Neuronal stem cell (in vitro differentiated cells): Measurements from ENCODE around the gene RCAN1.

Source experiments
- DNase-seq: peaks from one replicate; pipeline ENCODE4 v3.0.0-alpha.2; 2013; ENCODE audit warnings: low spot score
- H2AFZ ChIP-seq: one replicate; pipeline ENCODE4 v1.6.1; 2013; ENCODE audit warnings: mild to moderate bottlenecking, low read length, inconsistent platforms
- H2AK5ac ChIP-seq: 2 replicates; pipeline ENCODE4 v1.6.1; 2013; ENCODE audit warnings: low read depth, mild to moderate bottlenecking, inconsistent platforms, low read length, moderate library complexity, mixed read lengths
- H2BK120ac ChIP-seq: 2 replicates; pipeline ENCODE4 v1.6.1; 2013; ENCODE audit warnings: low read depth, mild to moderate bottlenecking, inconsistent platforms, low read length, moderate library complexity, mixed read lengths
- H2BK12ac ChIP-seq: one replicate; pipeline ENCODE4 v1.6.1; 2013; ENCODE audit warnings: low read length, inconsistent platforms
- H2BK15ac ChIP-seq: 2 replicates; pipeline ENCODE4 v1.6.1; 2013; ENCODE audit warnings: mild to moderate bottlenecking, low read length, inconsistent platforms, mixed read lengths
- H2BK5ac ChIP-seq: one replicate; pipeline ENCODE4 v1.6.1; 2013; ENCODE audit warnings: inconsistent platforms, mild to moderate bottlenecking, low read length, moderate library complexity
- H3K14ac ChIP-seq: one replicate; pipeline ENCODE4 v1.6.1; 2013; ENCODE audit warnings: low read length, inconsistent platforms
- H3K18ac ChIP-seq: 2 replicates; pipeline ENCODE4 v1.6.1; 2013; ENCODE audit warnings: low read length, inconsistent platforms
- H3K23ac ChIP-seq: 2 replicates; pipeline ENCODE4 v1.6.1; 2013; ENCODE audit warnings: low read depth, mild to moderate bottlenecking, mixed read lengths, low read length, inconsistent platforms; ENCODE audit not compliant: poor library complexity
- H3K27ac ChIP-seq: replicated peaks from 3 replicates; pipeline ENCODE4 v1.5.1; 2013; ENCODE audit warnings: low read length, inconsistent platforms
- H3K27me3 ChIP-seq, 3 experiments: 2 replicates each; pipeline ENCODE4 v1.6.1; 2013; ENCODE audit warnings: low read length in 3 of 3, mild to moderate bottlenecking in 2 of 3, inconsistent platforms in 1 of 3, low read depth in 1 of 3, mixed read lengths in 1 of 3, moderate library complexity in 1 of 3; ENCODE audit not compliant: control insufficient read depth in 3 of 3, insufficient read depth in 3 of 3
- H3K36me3 ChIP-seq, 2 donors: replicated peaks in 1 of 2; 2 replicates each; pipeline ENCODE4 v1.6.1; 2013; ENCODE audit warnings: low read length in 2 of 2; ENCODE audit not compliant: control insufficient read depth in 2 of 2, insufficient read depth in 2 of 2
- H3K4ac ChIP-seq: 2 replicates; pipeline ENCODE4 v1.6.1; 2013; ENCODE audit warnings: inconsistent platforms, mild to moderate bottlenecking, low read length, moderate library complexity
- H3K4me1 ChIP-seq, 2 donors: 1 replicate in 1 of 2; 2 replicates in 1 of 2; pipeline ENCODE4 v1.6.1; 2013; ENCODE audit warnings: low read length in 2 of 2, low read depth in 1 of 2; ENCODE audit not compliant: control insufficient read depth in 2 of 2, insufficient read depth in 1 of 2
- H3K4me2 ChIP-seq: one replicate; pipeline ENCODE4 v1.6.1; 2013; ENCODE audit warnings: mild to moderate bottlenecking, low read length, inconsistent platforms; ENCODE audit not compliant: insufficient read depth, poor library complexity, severe bottlenecking
- H3K4me3 ChIP-seq, 2 donors: 2 replicates each; pipeline ENCODE4 v1.5.1; 2013; ENCODE audit warnings: low read length in 2 of 2, mild to moderate bottlenecking in 2 of 2, inconsistent platforms in 1 of 2, moderate library complexity in 1 of 2
- H3K79me1 ChIP-seq: one replicate; pipeline ENCODE4 v1.6.1; 2013; ENCODE audit warnings: low read depth, mild to moderate bottlenecking, inconsistent platforms, low read length, moderate library complexity
- H3K9ac ChIP-seq: one replicate; pipeline ENCODE4 v1.6.1; 2013; ENCODE audit warnings: mild to moderate bottlenecking, low read depth, low read length, inconsistent platforms; ENCODE audit not compliant: poor library complexity
- H3K9me3 ChIP-seq, 2 donors: replicated peaks in 1 of 2; 2 replicates each; pipeline versions ENCODE3 to v1.6.1; 2013; ENCODE audit warnings: low read length in 2 of 2, mild to moderate bottlenecking in 2 of 2, inconsistent platforms in 1 of 2, low read depth in 1 of 2, mixed read lengths in 1 of 2, moderate library complexity in 1 of 2; ENCODE audit not compliant: control insufficient read depth in 2 of 2, insufficient read depth in 1 of 2
- H4K8ac ChIP-seq: one replicate; pipeline ENCODE4 v1.6.1; 2013; ENCODE audit warnings: low read depth, mild to moderate bottlenecking, inconsistent platforms, low read length, moderate library complexity
- H4K91ac ChIP-seq: one replicate; pipeline ENCODE4 v1.6.1; 2013; ENCODE audit warnings: low read length, low read depth, mild to moderate bottlenecking, inconsistent platforms; ENCODE audit not compliant: poor library complexity
- WGBS, 2 donors: extraction: QIAGEN DNeasy Blood & Tissue Kit; methylation state at CpG; one replicate each; pipeline ENCODE4 v1.1.7; 2013; ENCODE audit warnings: missing lambda C conversion rate in 2 of 2, mixed read lengths in 1 of 2; ENCODE audit not compliant: insufficient read length in 2 of 2, insufficient replicate concordance in 1 of 2; ENCODE audit errors: extremely low coverage in 2 of 2; 5-methylcytosine and 5-hydroxymethylcytosine counted together

RCAN1 gene

DNA sequence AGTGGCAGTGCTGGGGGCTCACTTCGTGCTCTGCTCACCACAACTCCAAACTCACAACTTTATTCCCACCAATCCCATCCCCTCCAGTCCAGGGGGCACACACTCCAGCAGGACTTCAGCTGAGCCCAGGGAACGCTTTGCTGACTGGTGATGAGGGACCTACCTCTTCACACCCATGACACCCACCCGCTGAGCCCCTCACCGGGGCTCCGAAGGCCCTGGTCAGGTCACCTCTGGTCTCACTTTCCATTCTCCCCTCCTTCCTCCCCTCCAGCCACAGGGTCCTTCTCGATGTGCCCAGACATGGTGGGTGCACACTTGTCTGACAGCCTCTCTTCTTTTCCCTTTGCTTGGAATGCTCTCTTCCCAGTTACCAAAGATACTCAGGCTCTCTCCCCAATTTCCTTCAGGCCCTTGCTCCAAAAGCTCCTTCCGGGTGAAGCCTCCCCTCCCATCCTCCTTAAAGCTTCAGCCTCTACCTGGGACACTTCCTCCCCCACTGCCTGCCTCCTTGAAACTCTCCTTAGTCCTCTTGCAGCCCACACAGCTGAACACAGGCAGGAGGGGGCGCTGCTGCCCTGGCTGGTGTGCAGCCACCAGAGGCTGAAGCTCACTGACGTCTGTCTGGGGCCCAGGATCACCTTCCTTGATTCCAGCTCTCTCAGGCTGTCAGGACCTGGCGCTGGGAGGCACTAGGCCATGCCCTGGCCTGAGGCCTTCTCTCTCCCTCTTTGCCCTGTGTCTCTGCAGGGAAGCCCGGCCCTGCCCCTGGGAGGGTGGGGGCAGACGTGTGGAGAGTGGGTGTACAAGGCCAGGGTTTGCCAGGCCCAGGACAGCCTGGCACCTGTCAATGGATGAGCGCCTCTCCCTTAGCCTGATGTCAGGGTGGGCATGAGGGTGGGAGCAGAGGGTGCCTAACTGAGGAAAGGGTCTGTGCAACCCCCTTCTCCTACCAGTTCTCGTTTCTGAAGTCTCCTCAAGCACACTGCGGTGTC, 104.5 kb downstream of the RCAN1 start:
- no peaks in the 10 kb centered on the region for H3K4me1 ChIP-seq
- H3K4me3 ChIP-seq = no peak overlapping the region
- H3K27ac ChIP-seq = no peak overlapping the region
- peak overlapping the region; percentile 33 for H2BK5ac ChIP-seq
- peak overlapping the region; percentile 46 for H3K18ac ChIP-seq
- H3K79me1 ChIP-seq = no peaks in the 10 kb centered on the region
- H2AFZ ChIP-seq = peak overlapping the region; percentile 53
- H3K36me3 ChIP-seq = no peaks in the 10 kb centered on the region
- no peak overlapping the region for H3K4me2 ChIP-seq
- H3K9ac ChIP-seq = peak overlapping the region; percentile 26
- no peaks in the 10 kb centered on the region for H3K27me3 ChIP-seq
- H3K9me3 ChIP-seq = peaks cover 0 to under 1% of the 10 kb centered on the region in 2 donors
- peak; percentile 37 for DNase-seq
- peak overlapping the region; percentile 56 for H3K23ac ChIP-seq
- no peak overlapping the region for H3K14ac ChIP-seq
- no peak overlapping the region for H3K4ac ChIP-seq
- no peak overlapping the region for H2AK5ac ChIP-seq
- no peak overlapping the region for H4K91ac ChIP-seq
- H4K8ac ChIP-seq = no peak overlapping the region
- WGBS, 2 donors = no CpG with 5 or more reads among the region's 15 CpGs
- H2BK12ac ChIP-seq = no peak overlapping the region
- no peak overlapping the region for H2BK120ac ChIP-seq
- peak overlapping the region; percentile 54 for H2BK15ac ChIP-seq

DNA sequence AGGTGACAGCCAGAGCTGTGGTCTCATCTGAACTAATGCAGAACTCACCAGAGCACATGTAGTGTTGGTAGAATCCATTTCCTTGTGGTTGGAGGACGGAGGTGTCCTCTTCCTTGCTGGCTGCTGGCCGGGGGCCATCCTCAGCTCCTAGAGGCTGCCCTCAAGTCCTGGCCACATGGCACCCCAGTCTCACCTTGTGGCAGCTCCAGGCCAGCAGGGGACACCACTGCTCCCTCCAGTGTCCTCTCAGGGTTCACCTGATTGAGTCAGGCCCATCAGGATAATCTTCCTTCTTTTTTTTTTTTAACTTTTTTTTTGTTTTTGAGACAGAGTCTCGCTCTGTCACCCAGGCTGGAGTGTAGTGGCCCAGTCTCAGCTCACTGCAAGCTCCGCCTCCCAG, 105.8 kb downstream of the RCAN1 start:
- Histone ChIP-seq H2BK120ac (no peak overlapping the region), H3K4me3 (no peak overlapping the region), H3K18ac (no peak overlapping the region), H3K36me3 (no peaks in the 10 kb centered on the region), H3K4me1 (no peaks in the 10 kb centered on the region), H3K4ac (no peak overlapping the region), H2BK15ac (peak overlapping the region; percentile 61), H4K8ac (no peak overlapping the region), H3K23ac (no peak overlapping the region), H3K79me1 (no peaks in the 10 kb centered on the region), H3K9ac (no peak overlapping the region), H3K9me3 (peaks cover 0 to 3% of the 10 kb centered on the region in 2 donors), H3K27me3 (no peaks in the 10 kb centered on the region), H2AFZ (no peak overlapping the region), H2BK12ac (no peak overlapping the region), H3K4me2 (no peak overlapping the region), H3K27ac (no peak overlapping the region), H3K14ac (no peak overlapping the region), H4K91ac (peak overlapping the region; percentile 40), H2AK5ac (no peak overlapping the region), H2BK5ac (no peak overlapping the region)
- DNase-seq = no peak
- no CpG with 5 or more reads among the region's 4 CpGs for WGBS, 2 donors

DNA sequence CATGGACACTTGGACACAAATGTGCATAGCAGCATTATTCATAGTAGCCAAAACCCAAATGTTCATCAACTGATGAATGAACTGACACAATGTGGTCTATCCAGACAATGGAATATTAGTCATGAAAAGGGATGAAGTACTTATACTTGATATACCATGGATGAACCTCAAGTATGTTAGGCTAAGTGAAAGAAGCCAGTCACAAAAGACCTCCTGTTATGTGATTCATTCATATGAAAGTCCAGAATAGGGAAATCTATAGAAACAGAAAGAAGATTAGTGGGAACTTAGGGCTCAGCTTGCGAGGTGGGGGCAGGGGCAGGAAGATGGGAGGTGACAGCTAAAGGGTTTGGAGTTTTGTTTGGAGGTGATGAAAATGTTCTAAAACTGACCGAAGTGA, 110.3 kb downstream of the RCAN1 start:
- no peak overlapping the region for H2BK5ac ChIP-seq
- H4K91ac ChIP-seq = no peak overlapping the region
- H3K27ac ChIP-seq = no peak overlapping the region
- H2AFZ ChIP-seq = no peak overlapping the region
- H3K9ac ChIP-seq = no peak overlapping the region
- H4K8ac ChIP-seq = no peak overlapping the region
- no peak overlapping the region for H2BK120ac ChIP-seq
- no peak overlapping the region for H3K14ac ChIP-seq
- no peak overlapping the region for H3K18ac ChIP-seq
- H2BK15ac ChIP-seq = no peak overlapping the region
- H3K4me2 ChIP-seq = no peak overlapping the region
- H3K9me3 ChIP-seq = peaks cover 0 to 3% of the 10 kb centered on the region in 2 donors
- DNase-seq = no peak
- H3K79me1 ChIP-seq = no peaks in the 10 kb centered on the region
- no peak overlapping the region for H3K23ac ChIP-seq
- H3K4me3 ChIP-seq = no peak overlapping the region
- no peak overlapping the region for H2AK5ac ChIP-seq
- no peaks in the 10 kb centered on the region for H3K36me3 ChIP-seq
- H2BK12ac ChIP-seq = no peak overlapping the region
- H3K27me3 ChIP-seq = peaks cover 0 to 3% (median 0%) of the 10 kb centered on the region in 3 experiments
- WGBS, 2 donors = no CpG with 5 or more reads among the region's 2 CpGs
- H3K4ac ChIP-seq = no peak overlapping the region
- H3K4me1 ChIP-seq = no peaks in the 10 kb centered on the region

DNA sequence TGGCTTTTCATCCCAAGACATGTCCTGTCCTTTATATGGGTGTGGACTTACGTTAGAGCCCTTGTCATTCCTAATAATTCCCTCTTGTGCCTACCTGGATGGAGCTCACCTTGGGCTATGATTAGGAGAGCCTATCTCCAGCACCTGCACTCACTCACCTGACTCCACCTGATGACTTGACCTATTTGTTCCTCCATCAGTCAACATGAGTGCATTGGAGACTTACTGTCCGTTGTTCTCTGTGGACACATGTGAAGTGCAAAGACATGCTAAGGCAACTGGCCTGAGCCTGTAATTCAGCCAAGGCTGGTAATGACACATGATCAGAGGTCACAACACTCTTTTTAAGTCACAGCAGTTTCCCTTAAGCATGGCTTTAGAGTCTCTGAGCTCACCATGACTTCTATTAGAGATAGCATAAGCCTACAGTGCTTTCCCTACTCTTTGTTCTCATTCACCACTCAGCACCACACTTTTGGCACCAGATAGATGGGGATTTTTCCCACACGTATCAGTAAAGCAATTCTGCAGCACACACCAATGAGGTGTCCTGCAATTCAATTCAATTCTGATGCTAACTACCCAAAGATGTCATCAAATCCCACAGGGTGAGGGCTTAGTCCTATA, 112.3 kb downstream of the RCAN1 start:
- Histone ChIP-seq H3K23ac (no peak overlapping the region), H3K36me3 (no peaks in the 10 kb centered on the region), H2BK5ac (no peak overlapping the region), H2BK15ac (no peak overlapping the region), H3K4me1 (no peaks in the 10 kb centered on the region), H3K4me2 (no peak overlapping the region), H3K14ac (no peak overlapping the region), H2AFZ (no peak overlapping the region), H3K4ac (no peak overlapping the region), H3K27ac (no peak overlapping the region), H3K18ac (no peak overlapping the region), H4K8ac (no peak overlapping the region), H3K9ac (no peak overlapping the region), H2AK5ac (no peak overlapping the region), H4K91ac (no peak overlapping the region), H3K9me3 (peaks cover 0 to 6% of the 10 kb centered on the region in 2 donors), H2BK120ac (no peak overlapping the region), H3K79me1 (no peaks in the 10 kb centered on the region), H2BK12ac (no peak overlapping the region), H3K4me3 (no peak overlapping the region), H3K27me3 (peaks cover 0 to 3% (median 0%) of the 10 kb centered on the region in 3 experiments)
- WGBS, 2 donors = no CpG with 5 or more reads among the region's 3 CpGs
- no peak for DNase-seq
